Duodenal mucosa (tissue), 2 donors: ENCODE results near the gene DNAJB2.

Source experiments
- H3K27ac ChIP-seq: one replicate; pipeline ENCODE4 v1.7.0; 2013; ENCODE audit warnings: low read depth, low read length
- H3K27me3 ChIP-seq, 2 donors: one replicate each; pipeline ENCODE4 v1.7.0; 2013; ENCODE audit warnings: low read length in 2 of 2, control low read depth in 1 of 2; ENCODE audit not compliant: insufficient read depth in 2 of 2, control insufficient read depth in 1 of 2
- H3K36me3 ChIP-seq, 2 donors: one replicate each; pipeline ENCODE4 v1.7.0; 2013; ENCODE audit warnings: low read length in 2 of 2, control low read depth in 1 of 2; ENCODE audit not compliant: insufficient read depth in 2 of 2, control insufficient read depth in 1 of 2
- H3K4me1 ChIP-seq, 2 donors: one replicate each; pipeline ENCODE4 v1.7.0; 2013; ENCODE audit warnings: low read length in 2 of 2, control low read depth in 1 of 2; ENCODE audit not compliant: insufficient read depth in 2 of 2, control insufficient read depth in 1 of 2
- H3K4me3 ChIP-seq, 2 donors: one replicate each; pipeline ENCODE4 v1.7.0; 2013; ENCODE audit warnings: low read length in 2 of 2, low read depth in 1 of 2
- H3K9ac ChIP-seq, 2 donors: one replicate each; pipeline ENCODE4 v1.7.0; 2013; ENCODE audit warnings: low read length in 2 of 2, low read depth in 1 of 2
- H3K9me3 ChIP-seq, 2 donors: one replicate each; pipeline ENCODE4 v1.7.0; 2013; ENCODE audit warnings: low read length in 2 of 2, control low read depth in 1 of 2; ENCODE audit not compliant: control insufficient read depth in 1 of 2

The DNAJB2 gene

DNA sequence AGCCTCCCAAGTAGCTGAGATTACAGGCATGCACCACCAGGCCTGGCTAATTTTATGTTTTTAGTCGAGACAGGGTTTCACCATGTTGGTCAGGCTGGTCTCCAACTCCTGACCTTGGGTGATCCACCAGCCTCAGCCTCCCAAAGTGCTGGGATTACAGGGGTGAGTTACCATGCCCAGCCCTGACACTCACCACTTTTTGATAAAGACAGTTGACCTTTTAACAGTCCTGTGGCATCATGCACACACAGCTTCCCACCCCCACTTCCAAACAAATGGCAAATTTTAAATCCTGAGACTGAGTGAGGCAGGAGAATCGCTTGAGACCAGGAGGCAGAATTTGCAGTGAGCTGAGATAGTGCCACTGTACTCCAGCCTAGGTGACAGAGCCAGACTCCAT is 6.2 kb upstream of the DNAJB2 start:
- Histone ChIP-seq H3K36me3 (no peaks in the 10 kb centered on the region), H3K27ac (no peak overlapping the region), H3K4me1 (peaks cover 15 to 23% of the 10 kb centered on the region in 2 donors), H3K27me3 (no peaks in the 10 kb centered on the region), H3K9ac (no peak overlapping the region), H3K9me3 (no peaks in the 10 kb centered on the region), H3K4me3 (no peak overlapping the region)

DNA sequence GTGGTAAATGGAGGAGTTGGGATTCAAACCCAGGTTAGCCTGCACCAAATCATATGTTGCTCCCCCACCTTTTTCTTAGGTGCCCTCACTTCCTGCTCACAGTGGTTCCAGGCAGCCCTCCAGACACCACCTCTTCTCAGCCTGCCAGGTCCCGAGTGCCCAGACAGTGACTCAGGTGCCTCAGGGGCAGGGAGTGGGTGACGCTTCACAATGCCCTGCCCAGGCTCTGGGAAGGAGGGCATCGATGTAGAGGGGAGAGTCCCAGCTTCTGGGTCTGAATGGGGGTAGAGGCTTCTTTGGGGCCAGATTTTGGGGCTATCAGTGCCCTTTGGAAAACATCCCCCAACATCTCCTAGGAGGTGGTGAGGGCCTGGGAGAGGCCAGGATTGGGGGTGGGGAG is 5.2 kb upstream of the DNAJB2 start:
- Histone ChIP-seq H3K27me3 (no peaks in the 10 kb centered on the region), H3K4me1 (peaks cover 24 to 32% of the 10 kb centered on the region in 2 donors), H3K4me3 (no peak overlapping the region), H3K36me3 (no peaks in the 10 kb centered on the region), H3K9me3 (no peaks in the 10 kb centered on the region), H3K9ac (no peak overlapping the region), H3K27ac (no peak overlapping the region)

DNA sequence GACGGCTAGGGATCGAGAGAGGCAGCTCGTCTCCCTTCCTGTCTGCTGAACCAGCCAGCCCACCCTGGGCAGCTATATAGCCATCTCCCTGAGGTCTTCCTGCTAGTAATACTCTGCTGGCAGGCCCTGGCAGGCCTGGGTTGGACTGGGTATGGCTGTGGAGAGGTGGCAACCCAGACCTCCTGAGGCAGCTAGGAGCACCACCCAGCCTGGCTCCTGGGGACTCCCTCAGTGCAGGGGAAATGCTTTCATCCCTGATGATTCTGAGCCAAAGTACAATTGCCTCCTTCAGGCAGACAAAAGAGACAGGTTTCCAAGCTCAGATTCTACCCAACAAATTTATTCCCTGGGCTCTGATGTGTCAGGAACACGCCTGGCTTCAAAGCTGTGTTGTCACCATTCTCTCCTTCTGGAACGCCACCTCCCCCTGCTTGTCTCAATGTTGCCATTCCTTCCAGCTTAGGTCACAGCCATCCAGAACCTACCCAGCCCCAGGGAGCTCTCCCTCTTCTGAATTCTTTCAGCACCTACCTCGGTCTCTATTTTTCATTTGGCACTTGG is 4.7 kb upstream of the DNAJB2 start:
- H3K4me1 ChIP-seq: peaks cover 20 to 27% of the 10 kb centered on the region in 2 donors
- no peaks in the 10 kb centered on the region for H3K27me3 ChIP-seq
- H3K27ac ChIP-seq: no peak overlapping the region
- H3K9me3 ChIP-seq: no peaks in the 10 kb centered on the region
- H3K4me3 ChIP-seq: no peak overlapping the region
- H3K9ac ChIP-seq: no peak overlapping the region
- no peaks in the 10 kb centered on the region for H3K36me3 ChIP-seq

- H3K4me1 ChIP-seq: peaks cover 21 to 28% of the 10 kb centered on the region in 2 donors
- H3K27me3 ChIP-seq: no peaks in the 10 kb centered on the region
- H3K9me3 ChIP-seq: no peaks in the 10 kb centered on the region
- H3K9ac ChIP-seq: peak overlapping the region; percentile 89
- peak overlapping the region; percentile 95 for H3K27ac ChIP-seq
- H3K4me3 ChIP-seq: peak overlapping the region; percentile 59
- peaks cover 7 to 14% of the 10 kb centered on the region in 2 donors for H3K36me3 ChIP-seq
Observed at GRCh38 chr2:219277703-219278654, 1.2 kb upstream of the DNAJB2 start.

GRCh38 chr2:219278655-219279150 is 463 bp upstream of the DNAJB2 start:
- H3K4me1 ChIP-seq: peaks cover 21 to 28% of the 10 kb centered on the region in 2 donors
- H3K27me3 ChIP-seq: no peaks in the 10 kb centered on the region
- H3K36me3 ChIP-seq: peaks cover 14 to 15% of the 10 kb centered on the region in 2 donors

GRCh38 chr2:219279916-219280516 is 850 bp downstream of the DNAJB2 start:
- H3K4me3 ChIP-seq: peak overlapping the region; percentile 71
- peaks cover 21 to 28% of the 10 kb centered on the region in 2 donors for H3K4me1 ChIP-seq
- H3K27me3 ChIP-seq: no peaks in the 10 kb centered on the region
- no peaks in the 10 kb centered on the region for H3K9me3 ChIP-seq
- H3K9ac ChIP-seq: peak overlapping the region; percentile 81 to 86
- peak overlapping the region; percentile 95 for H3K27ac ChIP-seq
- peaks cover 17 to 28% of the 10 kb centered on the region in 2 donors for H3K36me3 ChIP-seq

More at GRCh38 chr2:219278655-219279150, 463 bp upstream of the DNAJB2 start:
- Histone ChIP-seq H3K9ac (peak overlapping the region; percentile 89), H3K9me3 (no peaks in the 10 kb centered on the region), H3K27ac (peak overlapping the region; percentile 95), H3K4me3 (peak overlapping the region; percentile 59 to 69)

DNA sequence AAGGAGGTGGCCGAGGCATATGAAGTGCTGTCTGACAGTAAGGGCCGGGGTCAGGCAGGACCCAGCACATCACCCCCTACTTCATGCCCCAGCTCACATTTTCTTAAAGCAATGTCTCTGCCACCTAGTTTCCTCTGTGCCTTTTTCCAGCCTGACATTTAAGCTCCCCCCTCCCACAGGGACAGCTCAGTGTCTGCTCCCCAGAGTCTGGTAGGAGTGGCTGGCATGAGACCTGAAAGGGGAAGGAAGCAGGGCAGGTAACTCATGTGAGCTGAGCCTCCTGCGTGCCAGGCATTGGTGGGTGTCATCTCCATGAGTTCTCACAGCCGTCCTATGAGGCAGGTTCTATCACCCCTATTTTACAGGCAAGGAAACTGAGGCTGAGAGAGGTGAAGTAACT is 1.5 kb downstream of the DNAJB2 start:
- H3K4me3 ChIP-seq: no peak overlapping the region
- H3K27ac ChIP-seq: no peak overlapping the region
- H3K9me3 ChIP-seq: no peaks in the 10 kb centered on the region
- peaks cover 21 to 28% of the 10 kb centered on the region in 2 donors for H3K4me1 ChIP-seq
- peak overlapping the region in 1 of 2 donors; percentile 5 for H3K9ac ChIP-seq
- H3K36me3 ChIP-seq: peaks cover 19 to 33% of the 10 kb centered on the region in 2 donors
- no peaks in the 10 kb centered on the region for H3K27me3 ChIP-seq

DNA sequence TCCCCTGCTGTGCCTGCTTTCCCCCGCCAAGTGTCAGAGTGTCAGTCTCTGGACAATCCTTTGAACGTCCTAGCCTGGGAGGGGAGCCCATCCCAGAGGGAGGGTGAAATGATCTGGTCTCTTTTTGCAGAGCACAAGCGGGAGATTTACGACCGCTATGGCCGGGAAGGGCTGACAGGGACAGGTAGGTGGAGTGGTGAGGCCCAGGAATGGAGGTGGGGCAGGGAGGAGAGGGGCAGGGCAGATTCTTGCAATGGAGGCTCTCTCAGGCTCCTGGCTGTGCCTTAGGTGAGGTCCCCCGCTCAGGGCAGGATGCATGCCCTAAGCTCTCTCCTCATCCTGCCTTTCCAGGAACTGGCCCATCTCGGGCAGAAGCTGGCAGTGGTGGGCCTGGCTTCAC is 2.4 kb downstream of the DNAJB2 start:
- peaks cover 21 to 28% of the 10 kb centered on the region in 2 donors for H3K4me1 ChIP-seq
- peaks cover 19 to 37% of the 10 kb centered on the region in 2 donors for H3K36me3 ChIP-seq
- H3K9me3 ChIP-seq: no peaks in the 10 kb centered on the region
- H3K9ac ChIP-seq: no peak overlapping the region
- no peak overlapping the region for H3K4me3 ChIP-seq
- H3K27ac ChIP-seq: no peak overlapping the region
- no peaks in the 10 kb centered on the region for H3K27me3 ChIP-seq

DNA sequence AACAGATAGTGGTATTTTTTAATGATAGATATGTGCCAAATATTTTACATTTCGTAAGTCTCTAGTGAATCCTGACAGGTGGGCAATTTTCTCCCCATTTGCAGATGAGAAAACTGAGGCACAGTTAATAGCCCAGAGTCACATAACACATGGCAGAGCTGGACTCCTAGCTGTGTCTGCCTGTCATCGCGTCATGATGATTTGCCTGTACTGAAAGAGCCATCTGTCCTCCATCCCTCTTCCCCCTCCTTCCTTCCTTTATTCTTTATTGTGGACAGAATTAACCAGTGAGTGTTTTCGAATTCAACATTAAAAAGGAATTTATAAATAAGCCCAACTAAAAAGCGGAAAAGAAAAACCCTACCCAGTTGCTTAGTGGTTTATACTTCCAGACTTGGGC is 3.2 kb downstream of the DNAJB2 start:
- Histone ChIP-seq H3K9me3 (no peaks in the 10 kb centered on the region), H3K27ac (no peak overlapping the region), H3K4me1 (peaks cover 21 to 25% of the 10 kb centered on the region in 2 donors), H3K9ac (no peak overlapping the region), H3K4me3 (no peak overlapping the region), H3K27me3 (no peaks in the 10 kb centered on the region), H3K36me3 (peaks cover 19 to 40% of the 10 kb centered on the region in 2 donors)
